ENCODE results near the gene TOMT. TPM values are rescaled to one million over a fixed set of nuclear protein-coding genes. Genes with fewer than 3 reads are reported as not detected.
A peak's percentile ranks its signal among the peaks of the same experiment; 100 is the strongest.

Gene TOMT
- total RNA-seq, 2 donors from 2014 or later, result not detected

GRCh38 chr11:72135891-72136683 is 30.4 kb downstream of the TOMT start:
- no peak overlapping the region for H3K9ac ChIP-seq (ENCODE audit: low read depth in 2 of 2, low read length in 2 of 2)
- intact Hi-C loops (cut with DNase I), result no loop called here
- H3K9me3 ChIP-seq, result no peaks in the 10 kb centered on the region
- H3K4me3 ChIP-seq, result no peak overlapping the region
- no peak for TF ChIP-seq CTCF (IDR thresholded peaks at IDR 0.05)
- H3K27me3 ChIP-seq, result no peaks in the 10 kb centered on the region
- H3K27ac ChIP-seq, result no peak overlapping the region
- no peaks in the 10 kb centered on the region for H3K4me1 ChIP-seq
- H3K36me3 ChIP-seq, result no peaks in the 10 kb centered on the region
- no peak for DNase-seq

DNA sequence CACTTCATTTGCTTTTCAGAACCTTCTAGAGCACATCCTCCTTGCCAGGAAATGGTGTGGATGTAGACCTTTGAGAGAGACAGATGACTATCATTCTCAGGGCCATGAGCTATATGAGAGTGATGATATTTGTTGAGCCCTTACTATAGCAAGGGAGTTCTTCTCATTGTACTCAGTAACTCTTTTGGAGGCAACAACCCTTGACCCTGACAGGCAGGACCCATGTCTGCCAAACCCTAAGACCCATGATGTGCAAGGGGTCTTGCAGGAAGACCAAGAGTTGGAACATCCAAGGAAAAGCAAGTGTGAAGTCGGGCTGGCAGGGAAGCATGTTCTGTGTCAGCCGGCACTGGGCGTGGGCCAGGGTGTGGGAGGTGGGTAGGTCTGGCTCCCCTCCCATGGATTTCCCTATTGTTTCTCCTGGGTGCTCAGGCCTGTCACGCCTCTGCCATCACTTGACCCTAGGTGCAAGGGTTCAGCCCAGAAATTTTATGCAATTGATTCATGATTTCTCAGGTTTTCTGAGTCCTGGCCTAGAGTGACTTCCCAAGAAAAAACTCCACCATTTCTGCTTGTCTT is 31.0 kb downstream of the TOMT start:
- DNase-seq, result peak; percentile 25
- no peak overlapping the region for H3K4me3 ChIP-seq
- no peak overlapping the region for H3K27ac ChIP-seq
- no peak for TF ChIP-seq CTCF (IDR thresholded peaks at IDR 0.05)
- H3K9me3 ChIP-seq, result no peaks in the 10 kb centered on the region
- H3K4me1 ChIP-seq, result no peaks in the 10 kb centered on the region
- no peaks in the 10 kb centered on the region for H3K36me3 ChIP-seq
- no peak overlapping the region for H3K9ac ChIP-seq (ENCODE audit: low read depth in 2 of 2, low read length in 2 of 2)
- H3K27me3 ChIP-seq, result no peaks in the 10 kb centered on the region
- intact Hi-C loops (cut with DNase I), result no loop called here

DNA sequence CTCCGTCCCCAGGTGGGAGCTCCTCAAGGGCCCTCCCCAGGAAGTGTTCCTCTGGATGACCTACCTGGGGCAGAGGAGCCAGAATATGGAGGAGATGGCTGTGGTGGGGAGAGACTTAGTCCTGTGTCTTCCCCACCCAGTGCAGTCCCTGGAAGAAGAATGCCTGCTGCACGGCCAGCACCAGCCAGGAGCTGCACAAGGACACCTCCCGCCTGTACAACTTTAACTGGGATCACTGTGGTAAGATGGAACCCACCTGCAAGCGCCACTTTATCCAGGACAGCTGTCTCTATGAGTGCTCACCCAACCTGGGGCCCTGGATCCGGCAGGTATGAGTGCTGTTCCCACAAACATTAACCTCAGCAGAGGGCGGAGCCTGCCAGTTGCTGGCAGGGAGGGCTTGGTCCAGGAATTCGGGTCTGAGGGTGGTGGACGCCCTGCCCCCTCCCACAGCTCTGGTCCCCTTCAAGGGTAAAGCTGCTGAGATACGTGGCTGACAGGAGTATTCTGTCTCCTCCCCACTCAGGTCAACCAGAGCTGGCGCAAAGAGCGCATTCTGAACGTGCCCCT is 33.2 kb downstream of the TOMT start:
- no peaks in the 10 kb centered on the region for H3K36me3 ChIP-seq
- H3K9me3 ChIP-seq, result no peaks in the 10 kb centered on the region
- H3K27ac ChIP-seq, result no peak overlapping the region
- no peak for DNase-seq
- H3K27me3 ChIP-seq, result no peaks in the 10 kb centered on the region
- H3K4me1 ChIP-seq, result no peaks in the 10 kb centered on the region
- H3K9ac ChIP-seq (ENCODE audit: low read depth in 2 of 2, low read length in 2 of 2), result no peak overlapping the region
- no peak overlapping the region for H3K4me3 ChIP-seq
- TF ChIP-seq CTCF (IDR thresholded peaks at IDR 0.05), result no peak
- intact Hi-C loops (cut with DNase I), result no loop called here

DNA sequence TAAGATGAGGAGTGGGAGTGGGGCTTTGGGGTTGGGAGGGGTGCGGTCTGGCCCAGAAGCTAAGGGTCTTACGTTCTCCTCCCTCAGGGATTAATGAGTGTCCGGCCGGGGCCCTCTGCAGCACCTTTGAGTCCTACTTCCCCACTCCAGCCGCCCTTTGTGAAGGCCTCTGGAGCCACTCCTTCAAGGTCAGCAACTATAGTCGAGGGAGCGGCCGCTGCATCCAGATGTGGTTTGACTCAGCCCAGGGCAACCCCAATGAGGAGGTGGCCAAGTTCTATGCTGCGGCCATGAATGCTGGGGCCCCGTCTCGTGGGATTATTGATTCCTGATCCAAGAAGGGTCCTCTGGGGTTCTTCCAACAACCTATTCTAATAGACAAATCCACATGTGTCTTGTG is 33.8 kb downstream of the TOMT start:
- H3K9me3 ChIP-seq, result no peaks in the 10 kb centered on the region
- no peaks in the 10 kb centered on the region for H3K4me1 ChIP-seq
- no peak for DNase-seq
- no peaks in the 10 kb centered on the region for H3K27me3 ChIP-seq
- H3K4me3 ChIP-seq, result no peak overlapping the region
- no peak for TF ChIP-seq CTCF (IDR thresholded peaks at IDR 0.05)
- no peak overlapping the region for H3K9ac ChIP-seq (ENCODE audit: low read depth in 2 of 2, low read length in 2 of 2)
- intact Hi-C loops (cut with DNase I), result no loop called here
- no peak overlapping the region for H3K27ac ChIP-seq
- H3K36me3 ChIP-seq, result no peaks in the 10 kb centered on the region

GRCh38 chr11:72140661-72141060 is 34.9 kb downstream of the TOMT start:
- H3K4me1 ChIP-seq, result no peaks in the 10 kb centered on the region
- DNase-seq, result no peak
- no peak for TF ChIP-seq CTCF (IDR thresholded peaks at IDR 0.05)
- H3K27ac ChIP-seq, result no peak overlapping the region
- H3K4me3 ChIP-seq, result no peak overlapping the region
- intact Hi-C loops (cut with DNase I), result loop anchor here (5.0 kb wide), 1 partner anchor 42 kb away; no protein-coding TSS in a partner anchor
- no peaks in the 10 kb centered on the region for H3K27me3 ChIP-seq
- no peak overlapping the region for H3K9ac ChIP-seq (ENCODE audit: low read depth in 2 of 2, low read length in 2 of 2)
- no peaks in the 10 kb centered on the region for H3K9me3 ChIP-seq
- H3K36me3 ChIP-seq, result no peaks in the 10 kb centered on the region
